WTC11 (cell line): Measurements from ENCODE around the gene LRP11. TPM values are rescaled to one million over a fixed set of nuclear protein-coding genes. Genes with fewer than 3 reads are reported as not detected.

Experiments
- ATAC-seq: fragments of 200-7000 bp; cut with Tn5 transposase; 2 replicates; pipeline ENCODE4 v1.10.0; 2021; ENCODE audit warnings: mild to moderate bottlenecking, moderate library complexity
- Bru-seq: library from RNA; stranded (reverse); fragments of 400-500 nt; gene quantifications from one replicate; lab custom pipeline; 2021; lab: Mats Ljungman, UMichigan
- CTCF ChIA-PET: fragments of 300-600 bp; sonication (Branson Sonifier 250); formaldehyde crosslinking; loops from one replicate; lab custom pipeline; 2021; ENCODE audit warnings: antibody characterized with exemption; lab: Charles Lee
- POLR2A ChIA-PET: fragments of 350-600 bp; sonication (Branson Sonifier 250); formaldehyde crosslinking; loops from one replicate; lab custom pipeline; 2021; ENCODE audit warnings: antibody characterized with exemption; lab: Charles Lee
- DNase-seq: peaks from one replicate; pipeline ENCODE4 v3.0.0; 2021; ENCODE audit warnings: low spot score
- H3K27ac Mint-ChIP-seq: 2 replicates; pipeline ENCODE4 v1.8.0; 2021; ENCODE audit warnings: mixed read lengths
- H3K27me3 Mint-ChIP-seq: 2 replicates; pipeline ENCODE4 v1.8.0; 2021; ENCODE audit warnings: low read depth, mild to moderate bottlenecking, moderate library complexity, mixed read lengths
- H3K36me3 Mint-ChIP-seq: 2 replicates; pipeline ENCODE4 v1.8.0; 2021; ENCODE audit warnings: mixed read lengths
- H3K4me1 Mint-ChIP-seq: 2 replicates; pipeline ENCODE4 v1.8.0; 2022; ENCODE audit warnings: mixed read lengths
- H3K4me3 Mint-ChIP-seq: 2 replicates; pipeline ENCODE4 v1.8.0; 2021; ENCODE audit warnings: mild to moderate bottlenecking, moderate library complexity, mixed read lengths
- H3K9me3 Mint-ChIP-seq: 2 replicates; pipeline ENCODE4 v1.8.0; 2021; ENCODE audit warnings: mixed read lengths
- ATF2 ChIP-seq: sonication (generic); formaldehyde crosslinking; IDR thresholded peaks from 2 replicates; pipeline ENCODE4 v1.8.1; 2022; ENCODE audit warnings: low read depth, missing genetic modification reagents, borderline replicate concordance
- ATF3 ChIP-seq: sonication (generic); formaldehyde crosslinking; conservative IDR thresholded peaks from 2 replicates; pipeline ENCODE4 v1.8.1; 2022; ENCODE audit warnings: mild to moderate bottlenecking, missing genetic modification reagents
- E2F5 ChIP-seq: sonication (generic); formaldehyde crosslinking; IDR thresholded peaks from 2 replicates; pipeline ENCODE4 v1.8.1; 2022; ENCODE audit warnings: mild to moderate bottlenecking, moderate library complexity, missing genetic modification reagents
- GRHL2 ChIP-seq: fragments of 250-450 bp; sonication (Bioruptor Pico); IDR thresholded peaks from 2 replicates; pipeline ENCODE4 v1.8.0; 2022; ENCODE audit warnings: mild to moderate bottlenecking, moderate library complexity; ENCODE audit not compliant: insufficient replicate concordance, severe bottlenecking
- GTF2I ChIP-seq: fragments of 250-450 bp; sonication (Bioruptor Pico); conservative IDR thresholded peaks from 2 replicates; pipeline ENCODE4 v1.4.0; 2021; ENCODE audit warnings: mild to moderate bottlenecking
- HMGXB4 ChIP-seq: sonication (generic); formaldehyde crosslinking; IDR thresholded peaks from 2 replicates; pipeline ENCODE4 v1.8.1; 2023; ENCODE audit warnings: mild to moderate bottlenecking, moderate library complexity, missing genetic modification reagents
- KAT7 ChIP-seq: sonication (generic); formaldehyde crosslinking; IDR thresholded peaks from 2 replicates; pipeline ENCODE4 v1.8.1; 2023; ENCODE audit warnings: missing genetic modification reagents, mild to moderate bottlenecking, borderline replicate concordance
- MAX ChIP-seq: sonication (generic); formaldehyde crosslinking; IDR thresholded peaks from 2 replicates; pipeline ENCODE4 v1.8.0; 2022; ENCODE audit warnings: mild to moderate bottlenecking, missing genetic modification reagents
- MYBL2 ChIP-seq: sonication (generic); formaldehyde crosslinking; IDR thresholded peaks from 2 replicates; pipeline ENCODE4 v1.8.1; 2023; ENCODE audit warnings: mild to moderate bottlenecking, moderate library complexity, missing genetic modification reagents
- NR2C2 ChIP-seq: sonication (generic); formaldehyde crosslinking; IDR thresholded peaks from 2 replicates; pipeline ENCODE4 v1.8.0; 2022; ENCODE audit warnings: mild to moderate bottlenecking, missing genetic modification reagents
- RELA ChIP-seq: sonication (generic); formaldehyde crosslinking; IDR thresholded peaks from 2 replicates; pipeline ENCODE4 v1.8.1; 2022; ENCODE audit warnings: missing genetic modification reagents, mild to moderate bottlenecking, borderline replicate concordance
- SMAD3 ChIP-seq: sonication (generic); formaldehyde crosslinking; IDR thresholded peaks from 2 replicates; pipeline ENCODE4 v1.8.0; 2022; ENCODE audit warnings: missing genetic modification reagents, mild to moderate bottlenecking, borderline replicate concordance
- STAT6 ChIP-seq: sonication (generic); formaldehyde crosslinking; conservative IDR thresholded peaks from 2 replicates; pipeline ENCODE4 v1.8.1; 2023; ENCODE audit warnings: mild to moderate bottlenecking, low read depth, missing genetic modification reagents, moderate library complexity
- USF1 ChIP-seq: sonication (generic); formaldehyde crosslinking; IDR thresholded peaks from 2 replicates; pipeline ENCODE4 v1.8.0; 2022; ENCODE audit warnings: mild to moderate bottlenecking, missing genetic modification reagents
- ZBTB21 ChIP-seq: sonication (generic); formaldehyde crosslinking; IDR thresholded peaks from 2 replicates; pipeline ENCODE4 v1.8.1; 2023; ENCODE audit warnings: mild to moderate bottlenecking, missing genetic modification reagents, borderline replicate concordance
- ZMAT4 ChIP-seq: fragments of 250-450 bp; sonication (Bioruptor Pico); IDR thresholded peaks from 2 replicates; pipeline ENCODE4 v1.9.0; 2021; ENCODE audit warnings: mild to moderate bottlenecking
- ZNF219 ChIP-seq: sonication (generic); formaldehyde crosslinking; IDR thresholded peaks from 2 replicates; pipeline ENCODE4 v1.8.0; 2023; ENCODE audit warnings: missing genetic modification reagents, mild to moderate bottlenecking, borderline replicate concordance
- ZNF263 ChIP-seq: sonication (generic); formaldehyde crosslinking; IDR thresholded peaks from 2 replicates; pipeline ENCODE4 v1.8.1; 2022; ENCODE audit warnings: low read depth, mild to moderate bottlenecking, moderate library complexity, missing genetic modification reagents
- ZNF396 ChIP-seq: fragments of 250-450 bp; sonication (Bioruptor Pico); IDR thresholded peaks from 2 replicates; pipeline ENCODE4 v1.8.0; 2021; ENCODE audit warnings: mild to moderate bottlenecking, moderate library complexity, borderline replicate concordance
- ZNF425 ChIP-seq: fragments of 250-450 bp; sonication (Bioruptor Pico); conservative IDR thresholded peaks from 2 replicates; pipeline ENCODE4 v1.9.0; 2021; ENCODE audit warnings: mild to moderate bottlenecking
- long read RNA-seq, 3 experiments: library from RNA in 1 of 3; library from capped mRNA in 1 of 3; library from polyadenylated mRNA in 1 of 3; unstranded in 2 of 3; stranded (forward) in 1 of 3; transcript quantifications; one replicate each; pipeline ENCODE4 v2.0.0, GENCODE V29; 2021
- total RNA-seq: library from RNA; stranded (reverse); gene quantifications from 3 replicates; pipeline ENCODE4 v1.2.3, GENCODE V29; 2021

LRP11 gene
- total RNA-seq (19.8 to 22.5 TPM (median 22.2 TPM) in 3 replicates), Bru-seq, nascent RNA (percentile 55 among the genes with signal in this experiment)
- long read RNA-seq, experiment 1, transcript LRP11-201 (7 exons, 3,260 nt) = major isoform, 84 of 104 reads
- long read RNA-seq, experiment 1, partial matches to known transcripts = 2 of 104 reads
- long read RNA-seq, experiment 1, other reads (novel, unspliced or antisense) = 15 of 104 reads
- long read RNA-seq, experiment 2, transcript LRP11-201 (7 exons, 3,260 nt) = major isoform, 18 of 32 reads
- long read RNA-seq, experiment 2, partial matches to known transcripts = 7 of 32 reads
- long read RNA-seq, experiment 2, other reads (novel, unspliced or antisense) = 7 of 32 reads
- long read RNA-seq, experiment 3, partial matches to known transcripts = 1 of 2 reads
- long read RNA-seq, experiment 3, other reads (novel, unspliced or antisense) = 1 of 2 reads

- no peaks in the 10 kb centered on the region for H3K9me3 Mint-ChIP-seq
- ChIA-PET POLR2A (interaction anchor here (1.0 to 1.5 kb wide), 3 partner anchors 20 to 53 kb away, joined by 3 read pairs; no protein-coding TSS in a partner anchor), CTCF (interaction anchor here (1.0 to 1.4 kb wide), 3 partner anchors 23 to 41 kb away, joined by 3 to 12 read pairs (median 8); no protein-coding TSS in a partner anchor)
- no peak within 1 kb of the TSS; the same call in 1 of the 2 replicates for H3K27ac Mint-ChIP-seq
- peaks cover 15% of the 10 kb centered on the region for H3K27me3 Mint-ChIP-seq
- no peaks in the 10 kb centered on the region for H3K36me3 Mint-ChIP-seq
- ATAC-seq (peak; percentile 83), DNase-seq (peak; percentile 92)
- H3K4me3 Mint-ChIP-seq = peak within 1 kb of the TSS; percentile 74
- peaks cover 51% of the 10 kb centered on the region for H3K4me1 Mint-ChIP-seq
- TF ChIP-seq ZNF263 (CRISPR knock-in tag) = no peak
- no peak for TF ChIP-seq ZNF396 (CRISPR knock-in tag)
- no peak for TF ChIP-seq NR2C2
- peak; percentile 82 for TF ChIP-seq E2F5 (CRISPR knock-in tag)
- TF ChIP-seq ZBTB21 (CRISPR knock-in tag) = no peak
- no peak for TF ChIP-seq GTF2I (CRISPR knock-in tag)
- TF ChIP-seq MYBL2 (CRISPR knock-in tag) = peak; percentile 63; the same call in 1 of the 2 replicates
- TF ChIP-seq USF1 = 0 out of 2 replicates have a peak, but pooled peaks have one; percentile 9
- TF ChIP-seq ATF3 (CRISPR knock-in tag) = no peak
- 0 out of 2 replicates have a peak, but pooled peaks have one; percentile 45 for TF ChIP-seq ZNF219
- TF ChIP-seq ZMAT4 = no peak
- TF ChIP-seq SMAD3 (CRISPR knock-in tag) = no peak
- no peak for TF ChIP-seq GRHL2 (CRISPR knock-in tag)
- TF ChIP-seq ZNF425 (CRISPR knock-in tag) = no peak
- TF ChIP-seq MAX (CRISPR knock-in tag) = no peak; the same call in 1 of the 2 replicates
- TF ChIP-seq KAT7 (CRISPR knock-in tag) = peak; percentile 61; the same call in 1 of the 2 replicates
- no peak for TF ChIP-seq ATF2 (CRISPR knock-in tag)
- TF ChIP-seq HMGXB4 (CRISPR knock-in tag) = peak; percentile 94
- TF ChIP-seq RELA = no peak; the same call in 1 of the 2 replicates
- TF ChIP-seq STAT6 (CRISPR knock-in tag) = no peak
Measured at GRCh38 chr6:149863698-149864577, at the start of gene LRP11. Gene LRP11, minus strand, starts transcription at chr6:149864359. Its CDS starts 339 bp downstream, at chr6:149864020.
